ENCODE measurements around the gene ORAI3.

DNA sequence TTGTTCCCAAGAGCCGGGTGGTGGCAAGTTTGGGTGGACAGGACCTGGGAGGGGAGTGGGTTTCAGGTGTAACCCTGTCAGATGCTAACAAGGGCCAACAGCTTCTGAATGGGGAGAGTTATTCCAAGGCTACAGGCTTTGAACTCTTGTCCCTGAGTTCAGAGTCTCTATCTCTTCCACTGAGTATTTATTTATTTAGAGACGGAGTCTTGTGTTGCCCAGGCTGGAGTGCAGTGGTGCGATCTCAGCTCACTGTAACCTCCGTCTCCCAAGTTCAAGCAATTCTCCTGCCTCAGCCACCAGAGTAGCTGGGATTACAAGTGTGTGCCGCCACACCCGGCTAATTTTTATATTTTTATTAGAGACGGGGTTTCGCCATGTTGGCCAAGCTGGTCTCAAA, 6.1 kb downstream of the ORAI3 start:
- TF ChIP-seq, protein P1, sequence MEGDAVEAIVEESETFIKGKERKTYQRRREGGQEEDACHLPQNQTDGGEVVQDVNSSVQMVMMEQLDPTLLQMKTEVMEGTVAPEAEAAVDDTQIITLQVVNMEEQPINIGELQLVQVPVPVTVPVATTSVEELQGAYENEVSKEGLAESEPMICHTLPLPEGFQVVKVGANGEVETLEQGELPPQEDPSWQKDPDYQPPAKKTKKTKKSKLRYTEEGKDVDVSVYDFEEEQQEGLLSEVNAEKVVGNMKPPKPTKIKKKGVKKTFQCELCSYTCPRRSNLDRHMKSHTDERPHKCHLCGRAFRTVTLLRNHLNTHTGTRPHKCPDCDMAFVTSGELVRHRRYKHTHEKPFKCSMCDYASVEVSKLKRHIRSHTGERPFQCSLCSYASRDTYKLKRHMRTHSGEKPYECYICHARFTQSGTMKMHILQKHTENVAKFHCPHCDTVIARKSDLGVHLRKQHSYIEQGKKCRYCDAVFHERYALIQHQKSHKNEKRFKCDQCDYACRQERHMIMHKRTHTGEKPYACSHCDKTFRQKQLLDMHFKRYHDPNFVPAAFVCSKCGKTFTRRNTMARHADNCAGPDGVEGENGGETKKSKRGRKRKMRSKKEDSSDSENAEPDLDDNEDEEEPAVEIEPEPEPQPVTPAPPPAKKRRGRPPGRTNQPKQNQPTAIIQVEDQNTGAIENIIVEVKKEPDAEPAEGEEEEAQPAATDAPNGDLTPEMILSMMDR (IDR thresholded peaks at IDR 0.05): no peak
- TF ChIP-seq POLR2A (IDR thresholded peaks at IDR 0.05): no peak
